CD14-positive monocyte (primary cell): ENCODE results near the gene TGFB1I1. TPM values are rescaled to one million over a fixed set of nuclear protein-coding genes. Genes with fewer than 3 reads are reported as not detected.

Experiments used
- DNase-seq, 3 donors: peaks; one replicate each; pipeline ENCODE4 v3.0.0-alpha.2; 2011 to 2022
- H2AFZ ChIP-seq: 2 replicates; pipeline ENCODE4 v1.6.0; 2012; ENCODE audit warnings: mild to moderate bottlenecking, low read depth, low read length, inconsistent platforms; ENCODE audit not compliant: insufficient read depth, poor library complexity, severe bottlenecking
- H3K27ac ChIP-seq, 2 donors: 1 replicate in 1 of 2; 2 replicates in 1 of 2; pipeline ENCODE4 v1.5.1; 2012 to 2013; ENCODE audit warnings: low read length in 2 of 2, control low read depth in 1 of 2, inconsistent platforms in 1 of 2, low read depth in 1 of 2, mild to moderate bottlenecking in 1 of 2
- H3K27me3 ChIP-seq, 2 donors: one replicate each; pipeline versions ENCODE4 v1.6.0 to v1.6.1; 2011 to 2013; ENCODE audit warnings: low read length in 2 of 2; ENCODE audit not compliant: control insufficient read depth in 2 of 2, insufficient read depth in 2 of 2
- H3K36me3 ChIP-seq, 2 donors: replicated peaks in 1 of 2; 1 replicate in 1 of 2; 2 replicates in 1 of 2; pipeline versions ENCODE4 v1.5.1 to v1.6.1; 2012 to 2013; ENCODE audit warnings: low read length in 2 of 2, control low read depth in 1 of 2, inconsistent platforms in 1 of 2, mild to moderate bottlenecking in 1 of 2; ENCODE audit not compliant: insufficient read depth in 2 of 2, control insufficient read depth in 1 of 2
- H3K4me1 ChIP-seq, 2 donors: 1 replicate in 1 of 2; 2 replicates in 1 of 2; pipeline versions ENCODE4 v1.5.1 to v1.6.1; 2012 to 2013; ENCODE audit warnings: low read length in 2 of 2, control low read depth in 1 of 2, inconsistent platforms in 1 of 2, mild to moderate bottlenecking in 1 of 2, moderate library complexity in 1 of 2; ENCODE audit not compliant: insufficient read depth in 2 of 2, control insufficient read depth in 1 of 2
- H3K4me2 ChIP-seq: replicated peaks from 2 replicates; pipeline ENCODE3; 2012; ENCODE audit warnings: low read length, moderate library complexity, mild to moderate bottlenecking; ENCODE audit not compliant: poor library complexity, severe bottlenecking; ENCODE audit errors: extremely low read depth
- H3K4me3 ChIP-seq, 3 experiments: fragments of 200-600 bp in 1 of 3; sonication (generic) in 1 of 3; replicated peaks in 1 of 3; 1 replicate in 2 of 3; 2 replicates in 1 of 3; pipeline ENCODE4 v1.5.1; 2011 to 2013; ENCODE audit warnings: low read length in 3 of 3, mild to moderate bottlenecking in 3 of 3, control low read depth in 2 of 3, low read depth in 2 of 3, inconsistent platforms in 1 of 3, moderate library complexity in 1 of 3
- H3K79me2 ChIP-seq: 2 replicates; pipeline ENCODE4 v1.6.0; 2012; ENCODE audit warnings: mild to moderate bottlenecking, control low read depth, inconsistent platforms, low read length, moderate library complexity; ENCODE audit not compliant: insufficient read depth
- H3K9ac ChIP-seq: 2 replicates; pipeline ENCODE4 v1.6.0; 2017; ENCODE audit warnings: low read length, mild to moderate bottlenecking; ENCODE audit not compliant: insufficient read depth, poor library complexity, severe bottlenecking
- H3K9me3 ChIP-seq, 2 donors: replicated peaks in 1 of 2; 1 replicate in 1 of 2; 2 replicates in 1 of 2; pipeline versions ENCODE4 v1.5.1 to v1.6.1; 2012 to 2013; ENCODE audit warnings: low read length in 2 of 2, control low read depth in 1 of 2; ENCODE audit not compliant: control insufficient read depth in 1 of 2, insufficient read depth in 1 of 2
- H4K20me1 ChIP-seq: 2 replicates; pipeline ENCODE4 v1.6.0; 2012; ENCODE audit warnings: mild to moderate bottlenecking, low read length, control low read depth, moderate library complexity; ENCODE audit not compliant: insufficient read depth
- H3K27ac Mint-ChIP-seq, 7 donors: one replicate each; pipeline ENCODE4 v1.8.0; 2020; ENCODE audit warnings: mild to moderate bottlenecking in 7 of 7, mixed read lengths in 7 of 7, moderate library complexity in 6 of 7, inconsistent platforms in 2 of 7
- H3K27me3 Mint-ChIP-seq, 3 donors: one replicate each; pipeline ENCODE4 v1.8.0; 2021 to 2022; ENCODE audit warnings: low read depth in 3 of 3, mild to moderate bottlenecking in 3 of 3, mixed read lengths in 3 of 3, moderate library complexity in 3 of 3, inconsistent platforms in 1 of 3
- H3K36me3 Mint-ChIP-seq, 2 donors: one replicate each; pipeline ENCODE4 v1.8.0; 2020; ENCODE audit warnings: mixed read lengths in 2 of 2, inconsistent platforms in 1 of 2, mild to moderate bottlenecking in 1 of 2
- H3K4me1 Mint-ChIP-seq: one replicate; pipeline ENCODE4 v1.8.0; 2020; ENCODE audit warnings: mild to moderate bottlenecking, mixed read lengths
- H3K4me3 Mint-ChIP-seq, 2 donors: one replicate each; pipeline ENCODE4 v1.8.0; 2020; ENCODE audit warnings: mild to moderate bottlenecking in 2 of 2, mixed read lengths in 2 of 2, moderate library complexity in 1 of 2
- H3K9me3 Mint-ChIP-seq, 7 donors: one replicate each; pipeline ENCODE4 v1.8.0; 2020 to 2022; ENCODE audit warnings: mixed read lengths in 7 of 7, mild to moderate bottlenecking in 6 of 7, moderate library complexity in 6 of 7, inconsistent platforms in 2 of 7
- WGBS: methylation state at CpG from one replicate; pipeline ENCODE4 v1.1.5; 2013; ENCODE audit warnings: missing lambda C conversion rate; ENCODE audit not compliant: insufficient coverage; 5-methylcytosine and 5-hydroxymethylcytosine counted together
- intact Hi-C, 2 donors: fragments of 100-400 bp; cut with micrococcal nuclease; formaldehyde crosslinking; loops; one replicate each; pipeline versions ENCODE4 v1.15.0 to v1.15.1; 2023
- polyA plus RNA-seq, 3 donors: library from polyadenylated mRNA; depleted of rRNA in 1 of 3; unstranded in 2 of 3; stranded (reverse) in 1 of 3; fragments of 300-500 nt in 2 of 3; fragments of >200 nt in 1 of 3; fragmentation: Illumina TruSeq in 2 of 3; gene quantifications; 1 replicate in 2 of 3; 2 replicates in 1 of 3; pipeline ENCODE4 v1.2.3, GENCODE V29; 2012 to 2021
- TF ChIP-seq, protein P1 (sequence below): fragments of 200-600 bp; IDR thresholded peaks from one replicate; pipeline ENCODE4 v1.8.0; 2022; ENCODE audit warnings: antibody characterized with exemption, mild to moderate bottlenecking

The TGFB1I1 gene
- polyA plus RNA-seq, 3 donors: 0.11 to 0.16 TPM; not detected in 1

DNA sequence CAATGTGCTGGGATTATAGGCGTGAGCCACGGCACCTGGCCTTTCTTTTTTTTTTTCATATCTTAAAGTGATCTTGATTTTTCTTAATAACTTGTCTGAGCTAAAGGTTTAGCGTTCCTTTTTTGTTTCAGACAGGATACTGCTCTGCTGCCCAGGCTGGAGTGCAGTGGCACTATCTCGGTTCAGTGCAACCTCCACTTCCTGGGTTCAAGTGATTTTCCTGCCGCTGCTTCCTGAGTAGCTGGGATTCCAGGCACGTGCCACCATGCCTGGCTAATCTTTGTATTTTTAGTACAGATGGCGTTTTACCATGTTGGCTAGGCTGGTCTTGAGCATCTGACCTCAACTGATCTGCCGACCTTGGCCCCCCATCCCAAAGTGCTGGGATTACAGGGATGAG lies 32.2 kb downstream of the TGFB1I1 start:
- Histone ChIP-seq H3K9me3 (no peaks in the 10 kb centered on the region), H3K9ac (no peak overlapping the region), H4K20me1 (no peaks in the 10 kb centered on the region), H3K27me3 (no peaks in the 10 kb centered on the region), H2AFZ (no peak overlapping the region), H3K27ac (no peak overlapping the region), H3K4me3 (no peak overlapping the region), H3K79me2 (peaks cover 18% of the 10 kb centered on the region), H3K4me1 (peaks cover 31 to 37% of the 10 kb centered on the region in 2 donors), H3K36me3 (peaks cover 9 to 16% of the 10 kb centered on the region in 2 donors), H3K4me2 (no peak overlapping the region)
- intact Hi-C loops: no loop called here
- peaks cover 18 to 25% of the 10 kb centered on the region in 2 donors for H3K36me3 Mint-ChIP-seq
- no peaks in the 10 kb centered on the region for H3K27me3 Mint-ChIP-seq
- peak overlapping the region in 1 of 7 donors; percentile 31 for H3K27ac Mint-ChIP-seq
- H3K4me3 Mint-ChIP-seq: peak overlapping the region in 1 of 2 donors; percentile 24
- no peak for DNase-seq
- TF ChIP-seq, protein P1, sequence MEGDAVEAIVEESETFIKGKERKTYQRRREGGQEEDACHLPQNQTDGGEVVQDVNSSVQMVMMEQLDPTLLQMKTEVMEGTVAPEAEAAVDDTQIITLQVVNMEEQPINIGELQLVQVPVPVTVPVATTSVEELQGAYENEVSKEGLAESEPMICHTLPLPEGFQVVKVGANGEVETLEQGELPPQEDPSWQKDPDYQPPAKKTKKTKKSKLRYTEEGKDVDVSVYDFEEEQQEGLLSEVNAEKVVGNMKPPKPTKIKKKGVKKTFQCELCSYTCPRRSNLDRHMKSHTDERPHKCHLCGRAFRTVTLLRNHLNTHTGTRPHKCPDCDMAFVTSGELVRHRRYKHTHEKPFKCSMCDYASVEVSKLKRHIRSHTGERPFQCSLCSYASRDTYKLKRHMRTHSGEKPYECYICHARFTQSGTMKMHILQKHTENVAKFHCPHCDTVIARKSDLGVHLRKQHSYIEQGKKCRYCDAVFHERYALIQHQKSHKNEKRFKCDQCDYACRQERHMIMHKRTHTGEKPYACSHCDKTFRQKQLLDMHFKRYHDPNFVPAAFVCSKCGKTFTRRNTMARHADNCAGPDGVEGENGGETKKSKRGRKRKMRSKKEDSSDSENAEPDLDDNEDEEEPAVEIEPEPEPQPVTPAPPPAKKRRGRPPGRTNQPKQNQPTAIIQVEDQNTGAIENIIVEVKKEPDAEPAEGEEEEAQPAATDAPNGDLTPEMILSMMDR: no peak
- 25% methylated on average over 8 of the region's 8 CpGs for WGBS
- peaks cover 43% of the 10 kb centered on the region for H3K4me1 Mint-ChIP-seq
- no peaks in the 10 kb centered on the region for H3K9me3 Mint-ChIP-seq

DNA sequence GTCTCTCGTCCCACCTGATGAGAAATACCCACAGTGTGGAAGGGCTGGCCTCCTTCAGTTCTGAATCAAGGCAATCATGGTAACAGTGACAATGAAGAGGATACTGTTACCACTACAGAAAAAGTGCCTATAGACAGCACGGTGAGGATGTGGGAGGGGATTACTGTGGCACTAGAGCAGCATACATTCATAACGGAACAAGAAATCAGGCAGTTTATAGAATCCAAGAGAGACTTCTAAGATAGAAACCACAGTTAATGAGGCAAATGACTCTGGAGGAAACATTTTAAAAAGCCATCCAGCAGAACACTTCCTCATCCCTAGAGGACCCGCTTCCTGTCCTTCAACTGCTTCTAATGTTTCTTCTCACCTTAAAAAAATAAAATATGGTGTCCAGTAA lies 33.5 kb downstream of the TGFB1I1 start:
- peak overlapping the region; percentile 2 for H3K9ac ChIP-seq
- Mint-ChIP-seq H3K9me3 (no peaks in the 10 kb centered on the region), H3K36me3 (peaks cover 8 to 14% of the 10 kb centered on the region in 2 donors), H3K4me1 (peaks cover 45% of the 10 kb centered on the region), H3K4me3 (no peak overlapping the region), H3K27ac (peak overlapping the region in 3 of 7 donors; percentile 26 to 85 (median 73)), H3K27me3 (no peaks in the 10 kb centered on the region)
- peaks cover 0 to 3% of the 10 kb centered on the region in 2 donors for H3K36me3 ChIP-seq
- intact Hi-C loops: no loop called here
- TF ChIP-seq, protein P1: no peak
- H3K79me2 ChIP-seq: peaks cover 18% of the 10 kb centered on the region
- no peak overlapping the region for H3K4me2 ChIP-seq
- H2AFZ ChIP-seq: no peak overlapping the region
- WGBS: no CpG with 5 or more reads among the region's 4 CpGs
- H3K9me3 ChIP-seq: no peaks in the 10 kb centered on the region
- peaks cover 32 to 39% of the 10 kb centered on the region in 2 donors for H3K4me1 ChIP-seq
- no peak for DNase-seq
- H3K4me3 ChIP-seq: no peak overlapping the region
- H3K27ac ChIP-seq: peak overlapping the region in 1 of 2 donors; percentile 29
- no peaks in the 10 kb centered on the region for H3K27me3 ChIP-seq
- no peaks in the 10 kb centered on the region for H4K20me1 ChIP-seq
